K562 (cell line): ENCODE results near the gene SAP25. TPM values are rescaled to one million over a fixed set of nuclear protein-coding genes. Genes with fewer than 3 reads are reported as not detected.

Source experiments
- BACH1 ChIP-seq: fragments of 200-800 bp; sonication (Bioruptor generic); IDR thresholded peaks from 2 replicates; pipeline ENCODE4 v1.6.1; 2016; ENCODE audit warnings: missing genetic modification characterization, missing compliant biosample characterization
- BRCA1 ChIP-seq, 2 experiments: fragments of 450-650 bp in 1 of 2; sonication (generic) in 1 of 2; formaldehyde crosslinking in 1 of 2; IDR thresholded peaks; 2 replicates each; pipeline versions ENCODE4 v1.5.0 to v1.6.1; 2017 to 2020; ENCODE audit warnings: mild to moderate bottlenecking in 1 of 2, missing genetic modification reagents in 1 of 2
- CBX3 ChIP-seq, 2 experiments: IDR thresholded peaks; 1 replicate in 1 of 2; 2 replicates in 1 of 2; pipeline ENCODE4 v1.6.1; 2012; ENCODE audit warnings: inconsistent platforms in 2 of 2, low read length in 2 of 2, borderline replicate concordance in 1 of 2, control low read depth in 1 of 2
- FOXA3 ChIP-seq, 2 experiments: fragments of 450-650 bp in 1 of 2; sonication (generic) in 1 of 2; formaldehyde crosslinking; IDR thresholded peaks in 1 of 2; conservative IDR thresholded peaks in 1 of 2; 2 replicates each; pipeline versions ENCODE4 v1.4.0 to v1.8.0; 2020 to 2022; ENCODE audit warnings: mild to moderate bottlenecking in 2 of 2, missing genetic modification reagents in 1 of 2
- IRF2 ChIP-seq: sonication (generic); formaldehyde crosslinking; IDR thresholded peaks from 2 replicates; pipeline ENCODE4 v1.8.1; 2022; ENCODE audit warnings: mild to moderate bottlenecking, missing genetic modification reagents
- KAT7 ChIP-seq: sonication (generic); formaldehyde crosslinking; IDR thresholded peaks from 2 replicates; pipeline ENCODE4 v1.8.0; 2022; ENCODE audit warnings: missing genetic modification reagents, mild to moderate bottlenecking, borderline replicate concordance
- PCBP2 ChIP-seq: fragments of 200-400 bp; formaldehyde crosslinking; IDR thresholded peaks from 2 replicates; pipeline ENCODE4 v1.6.1; 2018; ENCODE audit warnings: low read length, low read depth, mild to moderate bottlenecking, moderate library complexity; ENCODE audit not compliant: poor library complexity, severe bottlenecking
- RFX5 ChIP-seq: IDR thresholded peaks from 2 replicates; pipeline ENCODE4 v1.6.1; 2011; ENCODE audit warnings: low read depth, mild to moderate bottlenecking, improper control_type of control experiment, low read length
- SMARCE1 ChIP-seq: fragments of 450-650 bp; IDR thresholded peaks from 2 replicates; pipeline ENCODE4 v1.7.1; 2016; ENCODE audit warnings: mild to moderate bottlenecking
- STAT5B ChIP-seq: fragments of 250-450 bp; sonication (Bioruptor Pico); IDR thresholded peaks from 2 replicates; pipeline ENCODE4 v1.8.0; 2021; ENCODE audit warnings: mild to moderate bottlenecking, inconsistent platforms
- TAF7 ChIP-seq: fragments of 450-650 bp; IDR thresholded peaks from 2 replicates; pipeline ENCODE4 v1.6.1; 2016; ENCODE audit warnings: missing genetic modification characterization, missing compliant biosample characterization
- ZNF699 ChIP-seq: fragments of 250-450 bp; sonication (Bioruptor Pico); IDR thresholded peaks from 2 replicates; pipeline ENCODE4 v1.8.0; 2021; ENCODE audit warnings: mild to moderate bottlenecking, moderate library complexity; ENCODE audit not compliant: insufficient replicate concordance
- ZNF766 ChIP-seq: fragments of 200-800 bp; sonication (Bioruptor generic); conservative IDR thresholded peaks from 2 replicates; pipeline ENCODE4 v1.6.1; 2016; ENCODE audit warnings: missing genetic modification characterization, missing compliant biosample characterization
- polyA plus RNA-seq, 8 experiments: library from polyadenylated mRNA; depleted of rRNA in 4 of 8; stranded (reverse) in 5 of 8; unstranded in 3 of 8; fragments of >200 nt; fragmentation: Nextera tagmentation in 2 of 8; fragmentation: Illumina TruSeq in 1 of 8; extraction: Ambion mirVana in 2 of 8; extraction: Trizol in 1 of 8; gene quantifications; 2 replicates each; pipeline versions ENCODE4 v1.2.1 to v1.2.3, GENCODE V29; 2011 to 2014; ENCODE audit warnings: inconsistent platforms in 1 of 8, missing spikeins in 1 of 8
- total RNA-seq, 7 experiments: library from RNA; depleted of rRNA in 6 of 7; stranded (reverse); fragments of >200 nt in 6 of 7; fragmentation: Illumina TruSeq in 2 of 7; extraction: Trizol in 2 of 7; gene quantifications; 2 replicates each; pipeline versions ENCODE4 v1.2.1 to v1.2.3, GENCODE V29; 2011 to 2021; ENCODE audit warnings: low replicate concordance in 1 of 7
- TF ChIP-seq, protein P1 (sequence below): fragments of 450-650 bp; IDR thresholded peaks from 2 replicates; pipeline ENCODE4 v1.6.1; 2016; ENCODE audit warnings: borderline replicate concordance
- TF ChIP-seq, protein P2 (sequence below): fragments of 250-450 bp; sonication (Bioruptor Pico); IDR thresholded peaks from 2 replicates; pipeline ENCODE4 v1.8.0; 2021; ENCODE audit warnings: mild to moderate bottlenecking, moderate library complexity
- TF ChIP-seq, protein P3 (sequence below): IDR thresholded peaks from 2 replicates; pipeline ENCODE4 v1.6.1; 2011; ENCODE audit not compliant: insufficient read length; ENCODE audit errors: extremely low read depth
- TF ChIP-seq, protein P4 (sequence below): fragments of 250-450 bp; sonication (Bioruptor Pico); IDR thresholded peaks from 2 replicates; pipeline ENCODE4 v1.5.0; 2022; ENCODE audit warnings: mild to moderate bottlenecking
- TF ChIP-seq, protein P5 (sequence below): sonication (generic); formaldehyde crosslinking; IDR thresholded peaks from 2 replicates; pipeline ENCODE4 v1.8.1; 2023; ENCODE audit warnings: mild to moderate bottlenecking, missing genetic modification reagents, moderate library complexity

Gene SAP25
- total and polyA plus RNA-seq, 9 of the 15 experiments (the other 6 are each of a cell fraction or from before 2014, with no cell fraction given) = 0.13 to 5.3 (median 0.78) TPM; not detected in 1

DNA sequence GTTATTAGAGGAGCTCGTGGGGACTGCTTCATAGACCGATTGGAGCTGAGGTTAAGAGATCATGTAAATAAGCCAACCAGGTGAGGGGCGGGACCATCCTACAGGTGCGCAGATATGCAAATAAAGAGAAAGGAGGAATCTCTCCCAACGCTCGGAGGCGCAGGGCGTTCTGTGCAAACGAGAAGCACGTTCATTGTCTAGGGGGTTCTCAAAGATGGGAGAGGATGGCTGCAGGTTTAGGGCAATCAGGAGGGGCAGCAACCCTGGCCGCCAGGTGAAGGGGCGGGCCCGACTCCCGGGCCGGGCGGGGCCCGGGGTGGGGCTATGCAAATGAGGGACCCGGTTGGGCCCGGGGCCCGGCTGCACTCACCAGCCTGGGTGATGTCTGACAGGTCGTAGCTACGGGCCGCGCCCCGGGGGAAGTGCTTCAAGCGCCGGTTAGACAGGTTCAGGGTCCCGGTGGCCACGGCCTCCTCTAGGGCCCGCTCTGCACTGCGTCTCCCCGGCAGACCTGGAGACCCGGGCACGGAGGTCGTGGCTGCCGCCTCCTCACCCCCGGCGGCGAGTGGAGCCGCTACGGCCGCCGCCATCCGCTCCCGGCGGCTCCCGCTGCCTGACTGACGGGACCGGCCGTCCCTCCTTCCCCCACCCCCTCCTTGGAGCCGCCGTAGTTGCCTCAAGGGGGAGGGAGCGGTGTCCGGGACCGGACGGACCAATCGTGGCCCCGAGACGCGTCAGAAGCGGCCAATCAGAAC, 12.0 kb upstream of the SAP25 start, which contains the start of gene LRCH4 (continued):
- TF ChIP-seq, protein P1, sequence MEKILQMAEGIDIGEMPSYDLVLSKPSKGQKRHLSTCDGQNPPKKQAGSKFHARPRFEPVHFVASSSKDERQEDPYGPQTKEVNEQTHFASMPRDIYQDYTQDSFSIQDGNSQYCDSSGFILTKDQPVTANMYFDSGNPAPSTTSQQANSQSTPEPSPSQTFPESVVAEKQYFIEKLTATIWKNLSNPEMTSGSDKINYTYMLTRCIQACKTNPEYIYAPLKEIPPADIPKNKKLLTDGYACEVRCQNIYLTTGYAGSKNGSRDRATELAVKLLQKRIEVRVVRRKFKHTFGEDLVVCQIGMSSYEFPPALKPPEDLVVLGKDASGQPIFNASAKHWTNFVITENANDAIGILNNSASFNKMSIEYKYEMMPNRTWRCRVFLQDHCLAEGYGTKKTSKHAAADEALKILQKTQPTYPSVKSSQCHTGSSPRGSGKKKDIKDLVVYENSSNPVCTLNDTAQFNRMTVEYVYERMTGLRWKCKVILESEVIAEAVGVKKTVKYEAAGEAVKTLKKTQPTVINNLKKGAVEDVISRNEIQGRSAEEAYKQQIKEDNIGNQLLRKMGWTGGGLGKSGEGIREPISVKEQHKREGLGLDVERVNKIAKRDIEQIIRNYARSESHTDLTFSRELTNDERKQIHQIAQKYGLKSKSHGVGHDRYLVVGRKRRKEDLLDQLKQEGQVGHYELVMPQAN = peak; percentile 83
- TF ChIP-seq TAF7 (tag) = peak; percentile 95
- TF ChIP-seq, protein P2, sequence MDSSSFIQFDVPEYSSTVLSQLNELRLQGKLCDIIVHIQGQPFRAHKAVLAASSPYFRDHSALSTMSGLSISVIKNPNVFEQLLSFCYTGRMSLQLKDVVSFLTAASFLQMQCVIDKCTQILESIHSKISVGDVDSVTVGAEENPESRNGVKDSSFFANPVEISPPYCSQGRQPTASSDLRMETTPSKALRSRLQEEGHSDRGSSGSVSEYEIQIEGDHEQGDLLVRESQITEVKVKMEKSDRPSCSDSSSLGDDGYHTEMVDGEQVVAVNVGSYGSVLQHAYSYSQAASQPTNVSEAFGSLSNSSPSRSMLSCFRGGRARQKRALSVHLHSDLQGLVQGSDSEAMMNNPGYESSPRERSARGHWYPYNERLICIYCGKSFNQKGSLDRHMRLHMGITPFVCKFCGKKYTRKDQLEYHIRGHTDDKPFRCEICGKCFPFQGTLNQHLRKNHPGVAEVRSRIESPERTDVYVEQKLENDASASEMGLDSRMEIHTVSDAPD (CRISPR knock-in tag) = no peak
- no peak for TF ChIP-seq RFX5
- TF ChIP-seq, protein P3, sequence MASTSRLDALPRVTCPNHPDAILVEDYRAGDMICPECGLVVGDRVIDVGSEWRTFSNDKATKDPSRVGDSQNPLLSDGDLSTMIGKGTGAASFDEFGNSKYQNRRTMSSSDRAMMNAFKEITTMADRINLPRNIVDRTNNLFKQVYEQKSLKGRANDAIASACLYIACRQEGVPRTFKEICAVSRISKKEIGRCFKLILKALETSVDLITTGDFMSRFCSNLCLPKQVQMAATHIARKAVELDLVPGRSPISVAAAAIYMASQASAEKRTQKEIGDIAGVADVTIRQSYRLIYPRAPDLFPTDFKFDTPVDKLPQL = no peak
- peak; percentile 72; the same call in 1 of the 2 replicates for TF ChIP-seq KAT7
- no peak for TF ChIP-seq SMARCE1
- no peak for TF ChIP-seq CBX3 (IDR thresholded peaks at IDR 0.05; ENCODE audit: borderline replicate concordance in 1 of 2, low read length in 2 of 2)
- no peak for TF ChIP-seq BACH1 (tag)
- TF ChIP-seq ZNF766 (CRISPR knock-in tag) = no peak
- TF ChIP-seq, protein P4, sequence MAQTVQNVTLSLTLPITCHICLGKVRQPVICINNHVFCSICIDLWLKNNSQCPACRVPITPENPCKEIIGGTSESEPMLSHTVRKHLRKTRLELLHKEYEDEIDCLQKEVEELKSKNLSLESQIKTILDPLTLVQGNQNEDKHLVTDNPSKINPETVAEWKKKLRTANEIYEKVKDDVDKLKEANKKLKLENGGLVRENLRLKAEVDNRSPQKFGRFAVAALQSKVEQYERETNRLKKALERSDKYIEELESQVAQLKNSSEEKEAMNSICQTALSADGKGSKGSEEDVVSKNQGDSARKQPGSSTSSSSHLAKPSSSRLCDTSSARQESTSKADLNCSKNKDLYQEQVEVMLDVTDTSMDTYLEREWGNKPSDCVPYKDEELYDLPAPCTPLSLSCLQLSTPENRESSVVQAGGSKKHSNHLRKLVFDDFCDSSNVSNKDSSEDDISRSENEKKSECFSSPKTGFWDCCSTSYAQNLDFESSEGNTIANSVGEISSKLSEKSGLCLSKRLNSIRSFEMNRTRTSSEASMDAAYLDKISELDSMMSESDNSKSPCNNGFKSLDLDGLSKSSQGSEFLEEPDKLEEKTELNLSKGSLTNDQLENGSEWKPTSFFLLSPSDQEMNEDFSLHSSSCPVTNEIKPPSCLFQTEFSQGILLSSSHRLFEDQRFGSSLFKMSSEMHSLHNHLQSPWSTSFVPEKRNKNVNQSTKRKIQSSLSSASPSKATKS (CRISPR knock-in tag) = no peak
- no peak for TF ChIP-seq ZNF699 (CRISPR knock-in tag)
- TF ChIP-seq IRF2 (CRISPR knock-in tag) = no peak
- TF ChIP-seq BRCA1 (IDR thresholded peaks at IDR 0.05) = no peak
- TF ChIP-seq BRCA1 (CRISPR knock-in tag; IDR thresholded peaks at IDR 0.05) = no peak
- TF ChIP-seq, protein P5, sequence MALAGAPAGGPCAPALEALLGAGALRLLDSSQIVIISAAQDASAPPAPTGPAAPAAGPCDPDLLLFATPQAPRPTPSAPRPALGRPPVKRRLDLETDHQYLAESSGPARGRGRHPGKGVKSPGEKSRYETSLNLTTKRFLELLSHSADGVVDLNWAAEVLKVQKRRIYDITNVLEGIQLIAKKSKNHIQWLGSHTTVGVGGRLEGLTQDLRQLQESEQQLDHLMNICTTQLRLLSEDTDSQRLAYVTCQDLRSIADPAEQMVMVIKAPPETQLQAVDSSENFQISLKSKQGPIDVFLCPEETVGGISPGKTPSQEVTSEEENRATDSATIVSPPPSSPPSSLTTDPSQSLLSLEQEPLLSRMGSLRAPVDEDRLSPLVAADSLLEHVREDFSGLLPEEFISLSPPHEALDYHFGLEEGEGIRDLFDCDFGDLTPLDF (CRISPR knock-in tag) = peak; percentile 51; the same call in 1 of the 2 replicates
- TF ChIP-seq STAT5B (CRISPR knock-in tag) = no peak
- peak; percentile 65 for TF ChIP-seq PCBP2
- TF ChIP-seq FOXA3 (CRISPR knock-in tag; conservative IDR thresholded peaks at IDR 0.05 in 1 of 2, IDR thresholded peaks at IDR 0.05 in 1 of 2) = no peak
